Measurements from ENCODE around the gene KIF5A.
"Not testable (repeated sequence)": the region's sequence is repeated elsewhere in the genome, so short reads cannot be mapped to it uniquely, and the experiment has no call there.

Gene KIF5A

DNA sequence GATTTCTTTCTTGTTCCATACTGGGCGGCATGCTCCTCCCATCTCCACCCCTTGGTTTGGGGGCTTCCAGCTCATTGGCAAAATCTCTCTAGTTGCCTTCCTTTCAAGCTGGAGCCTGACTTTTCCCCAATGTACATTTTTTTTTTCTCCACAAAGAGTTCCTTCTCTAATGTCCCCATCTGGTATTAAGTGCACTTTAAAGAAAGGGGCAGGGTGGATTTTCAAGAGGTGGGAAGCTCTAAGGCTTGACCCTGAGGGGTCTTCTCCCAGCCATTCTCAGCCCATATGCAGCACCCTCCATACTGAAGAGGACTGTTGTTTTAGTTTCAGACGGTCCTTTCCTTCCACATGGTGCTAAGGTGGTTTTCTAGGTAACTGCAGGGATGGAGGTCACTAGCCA lies 35.3 kb downstream of the KIF5A start:
- no peak for DNase-seq

DNA sequence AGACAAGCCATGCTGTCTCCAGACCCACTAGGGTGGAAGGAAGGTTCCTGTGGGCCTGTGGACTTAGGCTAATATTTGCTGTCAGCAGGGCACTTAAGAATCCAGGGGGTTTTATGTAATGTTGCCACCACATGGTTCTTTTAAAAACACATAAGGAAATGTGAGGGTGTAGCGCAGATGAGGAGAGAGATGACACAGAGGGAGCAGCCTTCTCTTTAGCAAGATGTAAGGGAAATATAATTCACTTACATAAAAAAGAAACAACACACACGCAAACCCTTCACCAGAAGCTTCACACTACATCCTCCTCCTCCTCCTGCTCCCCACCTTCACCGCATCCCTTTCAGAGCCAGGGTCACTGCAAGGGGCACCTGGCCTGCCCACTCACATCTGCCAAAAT lies 36.3 kb downstream of the KIF5A start:
- DNase-seq = no peak

DNA sequence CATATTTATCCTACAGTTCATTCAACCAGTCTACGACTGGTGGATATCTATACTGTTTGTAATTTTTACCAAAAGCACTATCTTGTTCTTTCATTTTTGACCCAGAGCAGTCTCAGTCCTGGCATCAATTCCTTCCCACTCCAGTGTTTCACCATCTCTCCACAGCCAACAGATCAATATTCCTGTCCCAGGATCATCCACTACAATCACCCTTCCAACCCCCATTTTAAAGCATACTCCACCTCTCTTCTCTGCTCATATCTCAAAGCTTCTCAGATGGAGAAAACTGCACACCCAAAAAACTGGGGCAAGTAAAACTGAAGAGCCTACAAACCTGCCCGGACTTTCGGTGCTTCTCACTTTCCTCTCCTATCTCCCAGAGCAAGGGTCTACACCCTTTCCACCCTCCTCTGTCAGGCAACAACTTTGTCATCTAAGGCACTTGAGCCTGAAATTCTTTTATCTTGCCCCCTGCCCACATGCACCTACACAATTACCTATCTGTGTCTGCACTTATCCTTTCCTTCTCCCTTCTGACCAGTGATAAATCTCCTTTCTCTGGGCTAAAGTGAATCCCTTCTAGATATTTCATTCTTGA lies 37.1 kb downstream of the KIF5A start:
- DNase-seq = no peak

DNA sequence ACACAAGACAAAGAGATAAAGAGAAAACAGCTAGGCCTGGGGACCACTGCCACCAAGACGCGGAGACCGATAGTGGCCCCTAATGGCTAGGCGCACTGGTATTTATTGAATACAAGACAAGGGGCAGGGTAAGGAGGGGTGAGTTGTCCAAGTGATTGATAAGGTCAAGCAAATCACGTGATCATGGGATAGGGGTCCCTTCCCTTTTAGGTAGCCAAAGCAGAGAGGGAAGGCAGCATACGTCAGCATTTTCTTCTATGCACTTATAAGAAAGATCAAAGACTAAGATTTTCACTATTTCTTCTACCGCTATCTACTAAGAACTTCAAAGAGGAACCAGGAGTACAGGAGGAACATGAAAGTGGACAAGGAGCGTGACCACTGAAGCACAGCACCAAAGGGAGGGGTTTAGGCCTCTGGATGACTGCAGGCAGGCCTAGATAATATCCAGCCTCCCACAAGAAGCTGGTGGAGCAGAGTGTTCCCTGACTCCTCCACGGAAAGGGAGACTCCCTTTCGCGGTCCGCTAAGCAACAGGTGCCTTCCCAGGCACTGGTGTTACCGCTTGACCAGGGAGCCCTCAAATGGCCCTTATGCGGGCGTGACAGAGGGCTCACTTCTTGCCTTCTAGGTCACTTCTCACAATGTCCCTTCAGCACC lies 39.2 kb downstream of the KIF5A start:
- not testable (repeated sequence) for DNase-seq

DNA sequence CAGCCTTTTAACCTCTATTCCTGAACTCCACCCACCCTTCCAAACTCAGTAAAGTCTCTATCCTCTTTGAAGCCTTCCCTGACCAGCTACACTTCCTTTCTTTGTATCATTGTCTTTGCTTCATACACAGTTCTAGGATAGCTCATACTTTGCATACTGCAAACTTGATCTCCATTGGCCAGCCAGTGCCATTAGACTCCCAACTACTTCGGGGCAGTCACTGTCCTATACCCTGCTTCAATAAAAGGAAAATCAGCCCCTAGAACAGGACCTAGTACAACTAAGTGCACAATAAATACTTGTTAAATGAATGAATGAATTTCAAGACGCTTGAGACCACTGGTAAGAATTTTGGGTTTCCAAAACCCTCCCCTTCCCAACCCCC lies 40.6 kb downstream of the KIF5A start:
- no peak for DNase-seq

DNA sequence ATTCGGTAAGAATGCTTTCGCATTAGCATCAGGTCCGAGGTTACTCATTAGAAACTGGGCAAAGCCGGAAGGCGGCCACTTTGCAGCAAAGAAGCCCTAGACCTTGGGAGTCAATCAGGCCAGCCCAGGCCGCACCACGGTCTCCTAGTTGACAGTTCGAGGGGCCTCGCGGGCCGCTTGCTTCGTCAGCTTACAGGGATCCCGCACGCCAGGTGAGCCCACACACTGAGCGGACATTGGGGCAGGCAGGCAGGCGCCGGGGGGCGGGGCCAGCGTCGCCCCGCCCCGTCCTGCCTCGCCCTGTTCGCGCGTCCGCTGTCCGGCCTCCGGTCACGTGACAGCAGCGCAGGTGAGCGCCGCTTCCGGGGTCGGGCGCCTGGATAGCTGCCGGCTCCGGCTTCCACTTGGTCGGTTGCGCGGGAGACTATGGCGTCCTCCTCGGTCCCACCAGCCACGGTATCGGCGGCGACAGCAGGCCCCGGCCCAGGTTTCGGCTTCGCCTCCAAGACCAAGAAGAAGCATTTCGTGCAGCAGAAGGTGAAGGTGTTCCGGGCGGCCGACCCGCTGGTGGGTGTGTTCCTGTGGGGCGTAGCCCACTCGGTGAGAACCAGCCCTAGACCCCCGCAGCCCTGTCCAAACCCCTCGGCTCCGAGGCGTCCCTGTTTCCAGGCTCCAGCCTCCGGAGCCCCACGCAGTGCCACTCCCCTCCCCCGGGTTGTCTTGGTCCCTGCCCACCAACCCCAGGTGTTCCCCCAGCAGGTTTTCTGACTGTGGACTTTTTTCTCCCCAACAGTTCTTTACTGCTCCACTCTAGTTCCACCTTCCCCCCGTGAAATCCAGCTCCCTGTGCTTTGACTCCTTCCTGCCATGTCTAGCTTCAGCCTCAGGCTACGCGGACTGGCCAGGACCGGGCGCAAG lies 41.3 kb downstream of the KIF5A start, which contains the start of gene PIP4K2C:
PIP4K2C (plus strand) TSS at position 329 of the 918 bp plus-strand sequence; CDS start at position 427, 98 bp downstream.
- DNase-seq = peak; percentile 55

DNA sequence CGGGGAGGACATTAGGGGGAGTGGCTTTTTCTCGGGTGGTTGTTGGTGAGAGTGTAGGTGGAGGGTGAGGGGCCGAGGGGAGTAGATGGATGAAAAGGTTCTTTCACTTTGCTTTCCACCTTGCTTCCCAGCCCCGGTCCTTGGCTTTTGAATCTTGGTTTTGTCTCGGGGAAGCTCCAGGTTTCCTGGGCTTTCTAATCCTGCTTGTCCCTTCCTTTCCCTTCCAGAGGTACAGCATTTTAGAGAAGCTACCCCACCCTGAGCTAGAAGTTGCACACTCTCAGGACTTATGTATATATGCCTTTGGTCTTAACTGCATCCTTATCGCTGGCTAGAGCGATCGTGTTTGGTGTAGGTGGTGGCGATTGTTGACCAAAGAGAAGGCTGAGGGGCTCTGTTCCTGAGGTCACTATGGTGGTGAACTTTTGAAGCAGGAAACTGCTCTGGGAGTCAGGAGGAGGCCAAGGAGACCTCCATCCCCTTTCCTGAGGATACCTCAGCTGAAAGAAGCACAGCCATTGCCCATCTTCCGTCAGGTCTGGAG lies 42.0 kb downstream of the KIF5A start:
- DNase-seq = no peak

DNA sequence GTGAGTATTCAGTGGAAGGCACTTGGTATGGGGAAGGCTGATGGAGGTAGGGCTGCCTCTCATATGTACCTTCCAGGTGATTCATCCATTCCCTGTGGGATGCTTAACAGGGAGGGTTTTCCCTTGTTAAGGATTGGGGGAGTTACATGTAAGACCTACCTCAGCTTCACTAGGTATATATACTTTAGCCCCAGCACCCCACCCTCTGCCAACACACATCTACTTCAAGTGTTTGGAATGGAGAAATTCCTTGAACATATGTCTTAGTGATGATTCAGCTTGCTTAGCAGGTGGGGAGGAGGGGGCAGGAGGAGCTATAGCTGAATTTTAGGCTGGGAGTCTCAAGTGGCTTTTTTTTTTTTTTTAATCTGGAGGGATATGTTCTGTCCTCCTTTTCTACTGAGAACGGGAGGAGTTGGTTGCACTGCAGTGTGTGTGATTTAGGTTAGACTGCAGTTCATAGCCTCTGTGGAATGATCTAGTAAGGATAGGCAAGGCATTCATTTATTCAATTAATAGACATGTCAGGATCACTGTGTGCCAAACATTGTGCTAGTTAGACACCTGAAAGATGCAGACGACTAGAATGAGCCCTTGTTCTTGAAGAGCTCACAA lies 42.8 kb downstream of the KIF5A start:
- DNase-seq = no peak

DNA sequence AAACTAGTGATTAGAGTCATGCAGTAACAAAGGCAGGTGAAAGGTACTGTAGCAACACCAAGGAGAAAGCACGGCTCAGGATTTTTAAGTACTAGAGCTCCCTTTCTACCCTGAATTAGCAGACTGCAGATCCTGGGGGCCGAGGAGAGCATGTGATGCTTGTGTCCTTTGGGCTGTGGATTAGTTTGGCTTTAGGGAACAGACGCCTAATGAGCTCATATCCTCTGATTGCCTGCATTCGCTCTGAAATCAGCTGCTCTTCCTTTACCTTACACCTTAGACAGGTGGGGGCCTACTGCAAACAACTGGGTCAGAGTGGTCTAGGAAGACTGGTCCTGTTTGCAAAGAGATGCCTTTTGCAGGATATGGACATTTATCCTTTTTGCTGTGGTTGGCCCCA lies 43.3 kb downstream of the KIF5A start:
- DNase-seq = no peak

DNA sequence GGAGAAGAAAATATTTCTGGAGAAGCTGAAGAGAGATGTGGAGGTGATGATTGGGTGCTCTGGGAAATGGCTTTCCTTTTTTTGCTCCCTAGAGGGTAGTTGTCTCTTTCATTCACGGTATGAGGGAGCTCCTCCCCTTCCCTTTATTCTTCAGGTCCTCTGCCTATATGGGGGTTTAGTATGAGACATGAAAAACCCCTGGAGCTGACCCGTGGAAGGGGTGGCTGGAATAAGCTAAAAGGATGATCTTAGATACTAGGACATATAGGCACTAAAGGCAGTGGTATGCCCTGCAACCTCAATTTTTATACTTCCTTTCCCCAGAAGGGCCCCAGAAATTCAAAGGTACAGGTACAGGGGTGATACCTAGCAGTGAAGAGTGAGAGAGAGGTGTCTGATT lies 50.6 kb downstream of the KIF5A start:
- no peak for DNase-seq

DNA sequence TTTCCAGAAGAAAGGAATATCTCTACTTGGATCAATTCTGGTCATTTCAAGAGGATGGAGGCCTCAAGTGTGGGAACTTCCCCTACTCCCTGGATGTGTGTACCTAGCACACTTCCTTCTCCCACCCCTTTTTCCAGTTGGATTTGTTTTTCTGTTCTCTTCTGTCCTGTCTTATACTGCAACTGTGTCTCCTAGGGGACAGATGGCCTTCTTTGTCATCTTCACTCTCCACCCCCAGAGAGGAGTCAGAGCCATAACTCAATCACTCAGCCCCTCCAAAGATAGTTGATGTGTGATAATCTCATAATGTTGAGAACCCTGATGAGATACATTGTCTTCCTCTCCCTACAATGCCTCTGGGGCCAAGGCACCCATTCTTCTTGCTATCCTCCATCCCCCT lies 52.7 kb downstream of the KIF5A start:
- DNase-seq = no peak

DNA sequence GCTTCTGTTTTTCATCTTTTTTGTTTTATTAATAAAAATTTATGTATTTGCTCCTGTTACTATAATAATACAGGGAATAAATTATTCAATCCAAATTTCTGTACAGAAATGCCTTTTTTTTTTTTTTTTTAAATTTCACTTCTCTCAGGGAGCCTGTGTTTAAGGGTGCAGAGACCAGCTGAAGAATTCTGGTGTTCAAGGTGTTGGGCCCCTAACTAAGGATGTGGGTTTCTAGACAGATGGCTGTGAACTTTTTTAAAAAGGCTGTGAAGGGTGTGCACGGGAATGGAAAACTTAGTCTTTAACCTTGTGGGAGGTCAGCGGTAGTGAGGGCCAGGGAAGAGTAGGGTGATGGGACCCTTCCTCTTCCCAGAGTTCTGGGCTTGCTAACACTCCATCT lies 53.5 kb downstream of the KIF5A start:
- DNase-seq = no peak

DNA sequence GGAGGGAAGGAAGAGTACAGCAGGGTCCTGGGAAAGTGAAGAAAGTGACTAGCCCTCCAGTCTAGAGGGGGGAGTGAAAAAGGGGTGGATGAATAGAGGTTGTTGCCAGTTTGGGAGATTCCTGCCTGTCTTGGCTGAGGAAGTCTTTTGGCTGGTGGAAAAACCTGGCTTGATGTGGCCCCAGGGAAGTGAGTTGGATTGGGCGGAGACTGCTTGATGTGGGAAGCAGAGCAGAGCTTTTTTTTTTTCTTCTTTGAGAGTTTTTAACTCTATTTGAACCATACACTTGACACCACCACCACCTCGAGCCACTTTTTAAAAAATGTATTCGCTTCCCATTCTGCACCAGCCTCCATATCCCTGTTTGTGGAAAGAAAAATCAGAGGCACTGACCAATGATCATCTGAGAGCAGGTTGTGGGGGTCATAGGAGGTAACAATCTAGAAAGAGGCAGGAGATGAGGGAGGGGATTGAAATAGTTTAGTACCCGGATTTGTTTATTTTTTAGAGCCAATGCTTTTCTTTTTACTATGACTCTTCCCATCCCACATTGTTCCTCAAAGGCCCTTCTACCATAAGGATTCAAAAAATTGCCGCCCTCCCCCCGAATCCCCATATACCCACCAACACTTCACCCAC lies 54.1 kb downstream of the KIF5A start:
- no peak for DNase-seq

DNA sequence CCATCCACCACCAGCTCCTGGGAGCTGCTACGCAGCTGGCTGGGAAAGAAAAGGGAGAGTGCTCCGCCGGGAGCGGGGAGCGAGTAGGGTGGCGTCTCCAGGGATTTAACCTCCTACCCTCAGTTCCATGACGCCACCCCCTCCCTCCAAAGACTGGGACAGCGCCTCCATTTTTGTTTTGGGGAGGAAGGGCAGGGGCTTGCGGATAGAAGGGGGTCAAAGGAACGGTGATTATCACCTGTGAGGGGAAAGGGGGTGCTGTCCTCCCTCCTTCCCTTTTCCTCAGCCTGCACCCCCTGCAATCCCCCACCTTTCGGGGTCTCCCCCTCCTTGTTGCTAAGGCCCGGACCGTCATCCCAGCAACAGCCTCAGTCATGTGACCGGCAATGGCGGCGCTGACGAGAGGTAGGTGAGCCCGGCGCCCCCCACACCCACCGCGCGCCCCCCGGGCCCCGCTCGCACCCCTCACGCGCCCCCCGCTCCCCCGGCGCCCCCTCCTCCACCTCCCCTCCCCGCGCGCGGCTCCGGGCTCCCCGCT lies 54.7 kb downstream of the KIF5A start, which contains the start of gene DTX3:
DTX3 (plus strand) TSS at position 371 of the 538 bp plus-strand sequence. CDS start 1,694 bp downstream, outside the sequence.
- no peak for DNase-seq

DNA sequence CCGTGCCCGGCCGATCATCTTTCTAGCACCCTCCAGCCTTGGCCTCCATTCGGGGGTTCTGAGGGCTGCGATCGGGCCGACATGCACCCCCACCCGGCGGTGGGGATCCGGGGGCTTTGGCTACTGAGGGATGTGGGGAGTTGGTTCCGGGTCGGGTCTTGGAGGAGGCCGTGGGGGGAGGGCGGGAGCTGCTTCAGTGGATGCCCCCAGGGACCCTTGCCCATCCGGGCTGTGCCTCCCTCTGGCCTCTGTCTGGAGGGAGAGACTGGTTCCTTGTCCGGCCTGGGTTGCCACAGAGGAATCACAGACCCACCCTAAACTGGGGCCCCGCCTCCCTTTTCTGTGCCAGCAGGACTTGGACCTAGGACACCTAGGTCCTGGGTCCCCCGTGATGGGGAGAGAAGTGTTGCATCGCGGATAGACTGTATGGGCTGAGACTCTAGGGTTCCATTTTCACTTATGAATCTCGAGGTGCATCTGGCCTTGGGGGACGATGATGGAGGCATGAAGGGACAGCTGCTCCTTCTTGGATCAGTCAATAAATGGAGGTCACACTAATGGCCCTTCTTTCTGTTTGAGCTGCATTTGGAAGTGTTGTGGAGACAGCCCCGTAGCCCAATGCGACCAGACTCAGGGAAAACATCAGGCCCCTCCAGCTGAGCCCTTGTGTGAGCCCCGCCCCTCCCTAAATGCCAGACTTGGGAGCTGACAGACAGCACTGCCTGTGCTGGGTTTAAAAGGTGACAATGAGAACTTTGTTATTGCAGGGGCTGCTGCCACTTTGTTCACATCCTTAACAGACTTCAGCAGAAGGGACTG lies 55.4 kb downstream of the KIF5A start:
- no peak for DNase-seq

DNA sequence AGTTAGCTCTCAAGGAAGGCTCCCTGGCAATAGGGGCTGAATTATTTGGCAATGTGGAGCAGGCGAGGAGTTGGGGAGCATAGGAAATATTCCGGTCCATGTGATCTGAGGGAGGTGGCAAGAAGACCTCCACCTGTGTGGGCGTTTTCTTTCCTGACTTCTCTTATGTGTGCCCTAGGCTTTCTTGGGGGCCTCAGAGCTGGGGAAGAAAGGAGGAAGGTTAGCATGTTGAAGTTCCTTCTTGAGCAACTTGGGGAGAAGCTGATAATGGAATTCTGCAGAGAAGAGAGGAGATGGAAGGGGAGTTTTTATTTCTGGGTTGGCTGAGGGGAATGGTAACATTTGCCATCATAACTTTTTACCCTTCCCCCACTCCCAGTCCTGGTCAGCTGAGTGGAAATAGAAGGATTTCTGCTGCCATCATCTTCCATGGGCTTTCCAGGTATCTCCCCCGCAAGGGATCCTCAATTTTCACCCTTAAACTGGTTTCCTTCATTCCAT lies 56.0 kb downstream of the KIF5A start:
- DNase-seq = no peak

DNA sequence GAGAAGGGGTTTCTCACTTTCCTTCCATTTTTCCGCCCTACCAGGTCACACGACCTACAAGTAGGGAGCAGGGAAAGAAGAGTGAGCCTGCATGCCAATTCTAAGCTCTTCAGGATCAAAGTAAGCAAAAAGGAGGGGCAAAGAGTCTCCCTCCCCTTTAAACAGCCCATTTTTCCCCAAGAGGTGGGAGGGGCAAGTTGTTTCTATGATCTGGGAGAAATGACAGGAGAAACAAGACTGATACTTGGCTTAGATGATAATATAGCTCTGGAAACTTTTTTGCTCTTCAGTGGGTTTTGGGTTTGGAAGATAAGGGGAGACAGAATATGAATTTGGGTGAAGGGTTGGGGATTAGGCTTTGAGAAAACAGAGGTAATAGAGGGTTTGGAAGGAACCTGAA lies 56.6 kb downstream of the KIF5A start:
- DNase-seq = no peak

DNA sequence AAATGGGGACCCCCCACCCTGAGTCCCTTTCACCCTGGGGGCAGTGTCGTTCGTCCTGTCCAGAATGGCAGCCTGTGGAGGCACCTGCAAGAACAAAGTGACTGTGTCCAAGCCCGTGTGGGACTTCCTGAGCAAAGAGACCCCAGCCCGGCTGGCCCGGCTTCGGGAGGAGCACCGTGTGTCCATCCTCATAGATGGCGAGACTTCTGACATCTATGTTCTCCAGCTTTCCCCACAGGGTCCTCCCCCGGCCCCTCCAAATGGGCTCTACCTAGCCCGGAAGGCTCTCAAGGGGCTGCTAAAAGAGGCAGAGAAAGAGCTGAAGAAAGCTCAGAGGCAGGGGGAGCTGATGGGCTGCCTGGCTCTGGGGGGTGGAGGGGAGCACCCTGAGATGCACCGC lies 57.0 kb downstream of the KIF5A start:
- DNase-seq = no peak

DNA sequence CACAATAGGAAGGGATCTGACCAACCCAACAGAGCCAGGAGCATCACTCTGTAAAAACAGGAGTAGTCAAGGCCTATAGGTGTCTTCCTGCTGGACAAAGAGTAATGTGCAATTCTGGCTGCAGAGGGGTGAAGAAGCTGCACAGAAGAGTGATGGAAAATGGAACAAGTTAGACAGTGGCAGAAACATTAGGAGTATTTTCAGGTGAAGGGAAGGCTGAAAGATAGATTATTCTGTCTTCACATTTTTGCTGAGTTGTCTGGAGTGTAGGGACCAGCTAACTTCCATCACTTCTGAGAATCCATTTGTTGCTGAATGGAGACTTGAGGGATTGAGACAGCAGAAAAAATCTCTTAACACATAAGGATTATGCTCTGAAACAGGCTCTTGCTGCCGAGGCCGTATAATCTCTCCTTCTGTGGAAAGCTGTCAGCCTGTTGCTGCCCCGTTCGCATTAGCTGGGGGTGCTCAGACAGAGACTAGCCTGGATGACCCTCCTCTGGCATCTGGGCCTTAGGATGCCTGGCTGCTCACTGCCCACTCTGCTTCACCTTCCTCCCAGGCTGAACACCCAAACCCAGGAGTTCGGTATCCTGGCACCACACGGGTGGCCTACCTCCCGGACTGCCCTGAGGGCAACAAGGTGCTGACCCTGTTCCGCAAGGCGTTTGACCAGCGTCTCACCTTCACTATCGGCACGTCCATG lies 58.3 kb downstream of the KIF5A start:
- DNase-seq = no peak

DNA sequence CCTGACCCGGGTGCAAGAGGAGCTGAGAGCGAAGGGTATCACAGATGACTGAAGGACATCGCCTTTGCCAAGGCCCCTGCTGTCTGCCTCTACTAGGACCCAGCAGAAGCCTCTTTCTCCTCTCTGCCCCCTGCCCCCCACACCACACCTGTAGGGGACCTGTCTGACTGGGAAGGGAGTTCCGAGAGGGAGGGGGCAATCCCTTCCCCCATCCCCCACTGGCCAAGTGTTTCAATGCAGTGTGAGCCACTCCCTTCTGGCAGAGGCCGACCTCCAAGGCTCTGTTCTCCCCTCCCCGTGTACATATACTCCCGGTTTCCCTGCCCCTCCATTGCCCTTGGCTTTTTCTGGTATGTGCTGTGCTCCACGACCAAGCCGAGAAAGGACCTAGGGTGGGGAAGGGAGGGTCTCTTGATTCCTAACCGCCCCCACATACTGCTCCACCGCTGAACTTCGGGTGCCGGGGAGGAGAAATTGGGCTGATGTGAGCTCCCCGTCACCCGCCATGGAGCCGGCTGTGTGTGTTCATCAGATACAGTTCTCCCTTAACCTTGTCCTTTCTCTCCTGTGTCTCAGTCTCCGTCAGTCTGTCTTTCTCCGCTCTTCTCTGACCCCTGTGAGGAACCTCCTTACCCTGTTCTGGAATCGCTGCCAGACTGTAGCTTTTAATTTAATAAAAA lies 59.4 kb downstream of the KIF5A start:
- DNase-seq = no peak
